Vagina (tissue), 2 donors: ENCODE data around the gene DLG3. TPM values are rescaled to one million over a fixed set of nuclear protein-coding genes. Genes with fewer than 3 reads are reported as not detected.
"Not testable (repeated sequence)": the region's sequence is repeated elsewhere in the genome, so short reads cannot be mapped to it uniquely, and the experiment has no call there.

Experiments used
- DNase-seq, 2 donors: peaks; one replicate each; pipeline ENCODE4 v3.0.0-alpha.2; 2017; ENCODE audit errors: extremely low spot score in 2 of 2
- H3K27ac ChIP-seq: fragments of 200-600 bp; sonication (generic); one replicate; pipeline ENCODE4 v1.5.1; 2019
- H3K27me3 ChIP-seq: fragments of 200-600 bp; sonication (generic); one replicate; pipeline ENCODE4 v1.5.1; 2019
- H3K36me3 ChIP-seq, 2 donors: fragments of 200-600 bp; sonication (generic); one replicate each; pipeline ENCODE4 v1.5.1; 2017 to 2019
- H3K4me1 ChIP-seq: fragments of 200-600 bp; sonication (generic); one replicate; pipeline ENCODE4 v1.5.1; 2019
- H3K4me3 ChIP-seq, 2 donors: fragments of 200-600 bp; sonication (generic); 1 replicate in 1 of 2; 2 replicates in 1 of 2; pipeline ENCODE4 v1.5.1; 2016 to 2019
- H3K9me3 ChIP-seq: fragments of 200-600 bp; sonication (generic); one replicate; pipeline ENCODE4 v1.5.1; 2019
- POLR2A ChIP-seq, 2 donors: fragments of 450-650 bp; IDR thresholded peaks; one replicate each; pipeline ENCODE4 v1.6.1; 2017; ENCODE audit warnings: antibody characterized with exemption in 2 of 2, mild to moderate bottlenecking in 2 of 2, moderate library complexity in 2 of 2
- POLR2AphosphoS5 ChIP-seq, 2 donors: sonication (generic); formaldehyde crosslinking; IDR thresholded peaks; one replicate each; pipeline ENCODE4 v1.9.0; 2017; ENCODE audit warnings: antibody characterized with exemption in 2 of 2, mild to moderate bottlenecking in 2 of 2, low read depth in 1 of 2; ENCODE audit not compliant: insufficient read depth in 1 of 2
- intact Hi-C: fragments of 100-400 bp; cut with DNase I; formaldehyde crosslinking; loops from one replicate; pipeline ENCODE4 v1.15.1; 2023
- total RNA-seq: library from RNA; depleted of rRNA; stranded (reverse); fragments of >200 nt; gene quantifications from one replicate; pipeline ENCODE4 v1.2.3, GENCODE V29; 2016
- TF ChIP-seq, protein P1 (sequence below), 3 experiments: fragments of 450-650 bp in 2 of 3; fragments of 200-600 bp in 1 of 3; sonication (generic) in 1 of 3; IDR thresholded peaks; one replicate each; pipeline ENCODE4 v1.5.1; 2017 to 2019; ENCODE audit warnings: antibody characterized with exemption in 3 of 3, mild to moderate bottlenecking in 2 of 3, moderate library complexity in 2 of 3

DLG3 gene
- total RNA-seq: 27.0 TPM

DNA sequence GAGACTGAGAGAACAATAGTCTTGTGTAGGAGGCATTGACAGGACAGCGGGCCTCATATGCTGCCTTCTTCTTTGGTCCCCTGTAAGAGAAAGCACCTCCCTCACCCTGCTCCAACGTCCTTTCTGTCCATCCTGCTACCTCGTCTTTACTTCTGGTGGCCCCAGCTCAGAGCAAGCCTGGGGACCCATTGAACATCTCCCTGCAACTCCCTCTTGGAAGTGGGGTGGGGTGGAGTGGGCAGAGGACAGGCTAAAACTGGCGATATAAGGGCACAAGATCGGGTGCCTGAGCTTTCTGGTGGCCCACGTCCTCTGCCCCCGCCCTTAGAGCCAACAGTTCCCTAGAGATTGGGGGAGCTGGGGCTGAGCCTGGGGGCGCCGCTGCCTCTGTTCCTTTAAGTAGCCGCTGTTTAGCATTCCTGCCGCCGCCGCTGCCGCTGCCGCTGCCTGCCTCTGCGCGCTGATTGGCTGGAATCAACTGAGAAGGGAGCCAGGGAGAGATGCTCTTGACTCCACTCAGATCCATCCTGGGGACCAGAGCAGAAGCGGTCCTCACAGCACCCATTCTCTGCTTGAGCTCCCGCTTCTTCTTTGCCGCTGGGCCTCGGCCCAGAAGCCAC lies at the start of gene DLG3:
DLG3 (plus strand) TSS at position 510 of the 620 bp plus-strand sequence. CDS start 367 bp downstream, outside the sequence.
- Histone ChIP-seq H3K4me1 (no peaks in the 10 kb centered on the region), H3K27me3 (no peaks in the 10 kb centered on the region)

DNA sequence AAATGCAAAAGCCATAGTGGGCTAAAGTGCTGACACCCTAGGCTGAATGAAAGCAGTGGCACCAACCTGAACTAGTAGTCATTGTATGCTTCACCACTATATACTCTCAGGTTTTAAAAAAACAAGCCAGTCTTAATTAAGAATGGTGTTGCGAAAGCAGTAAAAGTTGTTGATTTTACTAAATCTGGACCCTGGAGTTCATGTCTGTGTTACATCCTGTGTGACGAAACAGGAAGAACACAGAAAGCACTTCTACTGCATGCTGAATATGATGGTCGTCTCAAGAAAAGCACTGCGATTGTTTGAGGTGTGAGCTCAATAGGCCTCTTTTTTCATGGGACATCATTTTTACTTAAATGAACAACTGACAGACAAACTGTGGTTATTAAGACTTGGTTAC lies 45.7 kb upstream of the DLG3 start:
- Histone ChIP-seq H3K4me1 (no peaks in the 10 kb centered on the region), H3K27ac (no peak overlapping the region), H3K4me3 (no peak overlapping the region), H3K27me3 (no peaks in the 10 kb centered on the region), H3K36me3 (no peaks in the 10 kb centered on the region), H3K9me3 (no peaks in the 10 kb centered on the region)
- DNase-seq: no peak
- intact Hi-C loops: no loop called here
- TF ChIP-seq, protein P1, sequence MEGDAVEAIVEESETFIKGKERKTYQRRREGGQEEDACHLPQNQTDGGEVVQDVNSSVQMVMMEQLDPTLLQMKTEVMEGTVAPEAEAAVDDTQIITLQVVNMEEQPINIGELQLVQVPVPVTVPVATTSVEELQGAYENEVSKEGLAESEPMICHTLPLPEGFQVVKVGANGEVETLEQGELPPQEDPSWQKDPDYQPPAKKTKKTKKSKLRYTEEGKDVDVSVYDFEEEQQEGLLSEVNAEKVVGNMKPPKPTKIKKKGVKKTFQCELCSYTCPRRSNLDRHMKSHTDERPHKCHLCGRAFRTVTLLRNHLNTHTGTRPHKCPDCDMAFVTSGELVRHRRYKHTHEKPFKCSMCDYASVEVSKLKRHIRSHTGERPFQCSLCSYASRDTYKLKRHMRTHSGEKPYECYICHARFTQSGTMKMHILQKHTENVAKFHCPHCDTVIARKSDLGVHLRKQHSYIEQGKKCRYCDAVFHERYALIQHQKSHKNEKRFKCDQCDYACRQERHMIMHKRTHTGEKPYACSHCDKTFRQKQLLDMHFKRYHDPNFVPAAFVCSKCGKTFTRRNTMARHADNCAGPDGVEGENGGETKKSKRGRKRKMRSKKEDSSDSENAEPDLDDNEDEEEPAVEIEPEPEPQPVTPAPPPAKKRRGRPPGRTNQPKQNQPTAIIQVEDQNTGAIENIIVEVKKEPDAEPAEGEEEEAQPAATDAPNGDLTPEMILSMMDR (IDR thresholded peaks at IDR 0.05): no peak
- no peak for TF ChIP-seq POLR2AphosphoS5 (IDR thresholded peaks at IDR 0.05; ENCODE audit: insufficient read depth in 1 of 2, low read depth in 1 of 2)
- no peak for TF ChIP-seq POLR2A (IDR thresholded peaks at IDR 0.05)

More for the DNA sequence above, at the start of gene DLG3:
- Histone ChIP-seq H3K27ac (no peak within 1 kb of the TSS), H3K36me3 (no peaks in the 10 kb centered on the region), H3K9me3 (no peaks in the 10 kb centered on the region), H3K4me3 (peak within 1 kb of the TSS in 1 of 2 donors; percentile 40)
- intact Hi-C loops: no loop called here
- DNase-seq: no peak
- no peak for TF ChIP-seq POLR2AphosphoS5 (IDR thresholded peaks at IDR 0.05; ENCODE audit: insufficient read depth in 1 of 2, low read depth in 1 of 2)
- TF ChIP-seq, protein P1 (IDR thresholded peaks at IDR 0.05): no peak
- TF ChIP-seq POLR2A (IDR thresholded peaks at IDR 0.05): no peak

DNA sequence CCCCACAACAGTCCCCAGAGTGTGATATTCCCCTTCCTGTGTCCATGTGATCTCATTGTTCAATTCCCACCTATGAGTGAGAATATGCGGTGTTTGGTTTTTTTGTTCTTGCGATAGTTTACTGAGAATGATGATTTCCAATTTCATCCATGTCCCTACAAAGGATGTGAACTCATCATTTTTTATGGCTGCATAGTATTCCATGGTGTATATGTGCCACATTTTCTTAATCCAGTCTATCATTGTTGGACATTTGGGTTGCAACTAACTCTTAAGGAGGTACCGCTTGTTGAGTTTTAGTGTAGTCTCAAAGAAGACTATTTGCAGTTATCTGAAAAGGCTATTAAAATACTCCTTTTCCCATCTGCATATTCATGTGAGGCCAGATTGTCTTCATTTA lies 44.5 kb upstream of the DLG3 start:
- H3K9me3 ChIP-seq, H3K36me3 ChIP-seq, H3K4me1 ChIP-seq, intact Hi-C loops, DNase-seq, H3K27me3 ChIP-seq, H3K4me3 ChIP-seq, H3K27ac ChIP-seq: not testable (repeated sequence)

DNA sequence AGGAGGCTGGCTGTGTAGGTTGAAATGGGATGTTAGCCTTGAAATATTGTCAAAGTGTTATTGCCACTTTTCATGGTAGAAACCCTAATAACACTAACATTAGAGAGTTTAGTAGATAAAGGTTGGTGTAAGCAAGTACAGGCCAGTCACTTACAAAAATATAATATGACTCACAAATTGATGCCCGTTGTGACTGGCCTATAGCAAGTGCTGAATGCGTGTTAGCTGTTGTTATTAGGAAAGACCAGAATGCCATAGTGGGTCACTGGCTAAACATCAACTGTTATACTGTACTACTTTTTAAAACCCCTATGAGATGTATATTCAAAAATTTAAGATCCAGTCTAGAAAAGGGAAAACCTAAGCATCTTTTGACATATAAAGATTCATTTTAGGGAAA lies 41.9 kb upstream of the DLG3 start:
- intact Hi-C loops: no loop called here
- no peak overlapping the region for H3K4me3 ChIP-seq
- no peak for DNase-seq
- no peaks in the 10 kb centered on the region for H3K36me3 ChIP-seq
- H3K27ac ChIP-seq: no peak overlapping the region
- TF ChIP-seq POLR2AphosphoS5 (IDR thresholded peaks at IDR 0.05; ENCODE audit: insufficient read depth in 1 of 2, low read depth in 1 of 2): no peak
- TF ChIP-seq, protein P1 (IDR thresholded peaks at IDR 0.05): no peak
- no peak for TF ChIP-seq POLR2A (IDR thresholded peaks at IDR 0.05)
- no peaks in the 10 kb centered on the region for H3K4me1 ChIP-seq
- no peaks in the 10 kb centered on the region for H3K9me3 ChIP-seq
- H3K27me3 ChIP-seq: no peaks in the 10 kb centered on the region

DNA sequence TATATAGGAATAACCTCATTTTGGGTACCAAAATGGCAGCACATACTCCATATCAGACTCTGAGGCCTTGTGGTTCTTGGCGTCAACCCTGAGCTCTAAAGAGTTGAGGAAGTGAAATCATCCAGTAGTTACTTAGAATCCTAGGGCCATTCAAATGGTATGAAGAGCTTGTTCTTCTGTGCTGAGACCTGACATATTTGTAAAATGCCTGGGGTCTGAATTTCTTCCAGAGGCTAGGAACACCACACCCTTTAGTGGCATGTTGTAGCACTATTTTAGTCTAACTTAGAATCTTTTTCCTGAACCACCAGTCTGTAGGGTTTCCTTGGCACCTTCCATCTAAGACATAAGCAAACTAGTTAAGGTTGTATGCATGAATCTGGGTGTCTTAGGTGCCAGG lies 39.6 kb upstream of the DLG3 start:
- Histone ChIP-seq H3K27me3 (no peaks in the 10 kb centered on the region), H3K27ac (no peak overlapping the region)

DNA sequence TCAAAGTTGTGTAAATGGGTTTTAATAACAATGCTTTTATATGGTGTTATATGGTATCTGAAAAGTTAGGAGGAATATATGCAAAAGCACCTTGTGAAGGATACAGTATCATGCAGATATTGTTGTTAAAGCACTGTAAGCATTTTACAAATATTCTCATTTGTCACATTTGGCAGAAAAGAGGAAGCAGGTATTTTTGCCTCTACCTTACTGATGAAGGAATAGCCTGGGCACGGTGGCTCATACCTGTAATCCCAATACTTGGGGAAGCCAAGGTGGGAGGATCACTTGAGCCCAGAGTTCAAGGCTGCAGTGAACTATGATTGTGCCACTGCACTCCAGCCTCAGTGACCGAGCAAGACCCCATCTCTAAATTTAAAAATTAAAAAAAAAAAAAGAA lies 33.7 kb upstream of the DLG3 start:
- Histone ChIP-seq H3K27ac (no peak overlapping the region), H3K4me3 (no peak overlapping the region), H3K4me1 (no peaks in the 10 kb centered on the region), H3K27me3 (no peaks in the 10 kb centered on the region), H3K36me3 (no peaks in the 10 kb centered on the region), H3K9me3 (no peaks in the 10 kb centered on the region)
- intact Hi-C loops: no loop called here
- no peak for DNase-seq
- no peak for TF ChIP-seq POLR2A (IDR thresholded peaks at IDR 0.05)
- TF ChIP-seq, protein P1 (IDR thresholded peaks at IDR 0.05): no peak
- TF ChIP-seq POLR2AphosphoS5 (IDR thresholded peaks at IDR 0.05; ENCODE audit: insufficient read depth in 1 of 2, low read depth in 1 of 2): no peak

More for the DNA sequence above, 39.6 kb upstream of the DLG3 start:
- H3K4me1 ChIP-seq: no peaks in the 10 kb centered on the region
- DNase-seq: no peak
- intact Hi-C loops: no loop called here
- H3K4me3 ChIP-seq: no peak overlapping the region
- H3K9me3 ChIP-seq: no peaks in the 10 kb centered on the region
- no peak for TF ChIP-seq POLR2A (IDR thresholded peaks at IDR 0.05)
- no peaks in the 10 kb centered on the region for H3K36me3 ChIP-seq
